A549 (cell line): ENCODE results near the gene NTSR1.

Source experiments
- BHLHE40 ChIP-seq: IDR thresholded peaks from 2 replicates; pipeline ENCODE4 v1.6.1; 2012; ENCODE audit warnings: low read depth, low read length, inconsistent platforms
- CTCF ChIP-seq: fragments of >200 bp; sonication (Bioruptor Twin); formaldehyde crosslinking; IDR thresholded peaks from 3 replicates; pipeline ENCODE4 v1.5.1; 2016
- HDAC2 ChIP-seq: fragments of 200-600 bp; sonication (generic); IDR thresholded peaks from 2 replicates; pipeline ENCODE4 v1.6.1; 2016
- HOXA7 ChIP-seq: fragments of 250-450 bp; sonication (Bioruptor Pico); IDR thresholded peaks from 2 replicates; pipeline ENCODE4 v1.5.0; 2020; ENCODE audit warnings: mild to moderate bottlenecking, moderate library complexity
- MYC ChIP-seq: IDR thresholded peaks from 2 replicates; pipeline ENCODE4 v1.6.1; 2012; ENCODE audit warnings: mild to moderate bottlenecking, inconsistent platforms, low read length, improper control_type of control experiment, borderline replicate concordance
- POLR2A ChIP-seq: IDR thresholded peaks from 2 replicates; pipeline ENCODE4 v1.6.1; 2012; ENCODE audit warnings: mild to moderate bottlenecking, low read length
- RNF2 ChIP-seq: fragments of 200-600 bp; sonication (generic); IDR thresholded peaks from 2 replicates; pipeline ENCODE4 v1.6.1; 2016; ENCODE audit warnings: low read depth, mild to moderate bottlenecking, antibody characterized with exemption, moderate library complexity, borderline replicate concordance

- TF ChIP-seq MYC (no peak), RNF2 (no peak), BHLHE40 (no peak), HDAC2 (no peak), POLR2A (no peak), CTCF (no peak), HOXA7 (CRISPR knock-in tag) (no peak)
These were observed 9.3 kb downstream of the NTSR1 start for GRCh38 chr20:62717933-62718332.
